Caco-2 (cell line): ENCODE results near the gene DHX32. TPM values are rescaled to one million over a fixed set of nuclear protein-coding genes. Genes with fewer than 3 reads are reported as not detected.
A peak's percentile ranks its signal among the peaks of the same experiment; 100 is the strongest.

Experiments
- BruUV-seq: library from RNA; stranded (reverse); fragments of 400-500 nt; replicated peaks from 2 replicates; lab custom pipeline; 2021; lab: Mats Ljungman, UMichigan
- CTCF ChIA-PET: fragments of 300-600 bp; sonication (Branson Sonifier 250); formaldehyde crosslinking; loops from one replicate; lab custom pipeline; 2022; ENCODE audit warnings: antibody characterized with exemption; lab: Charles Lee
- POLR2A ChIA-PET: fragments of 300-600 bp; sonication (Branson Sonifier 250); formaldehyde crosslinking; loops from one replicate; lab custom pipeline; 2022; ENCODE audit warnings: antibody characterized with exemption; lab: Charles Lee
- DNase-seq, 2 experiments: peaks; one replicate each; pipeline versions ENCODE4 v3.0.0 to v3.0.0-alpha.2; 2020 to 2022
- H3K27me3 ChIP-seq: replicated peaks from 2 replicates; pipeline ENCODE4 v1.6.0; 2011; ENCODE audit warnings: low read length; ENCODE audit not compliant: control insufficient read depth, insufficient read depth
- H3K36me3 ChIP-seq: 2 replicates; pipeline ENCODE4 v1.5.1; 2011; ENCODE audit warnings: low read length; ENCODE audit not compliant: control insufficient read depth, insufficient read depth
- H3K4me1 ChIP-seq: fragments of 250-450 bp; sonication (Bioruptor Pico); 2 replicates; pipeline ENCODE4 v1.5.1; 2020; ENCODE audit warnings: mild to moderate bottlenecking
- H3K4me3 ChIP-seq: 2 replicates; pipeline ENCODE4 v1.5.1; 2011; ENCODE audit warnings: low read depth, mild to moderate bottlenecking, control low read depth, low read length
- H3K9me3 ChIP-seq: fragments of 250-450 bp; sonication (Bioruptor Pico); 2 replicates; pipeline ENCODE4 v1.5.1; 2020; ENCODE audit warnings: mild to moderate bottlenecking, moderate library complexity
- H3K27ac Mint-ChIP-seq: one replicate; pipeline ENCODE4 v1.8.0; 2022; ENCODE audit warnings: mixed read lengths; ENCODE audit not compliant: unreplicated experiment
- H3K27me3 Mint-ChIP-seq: one replicate; pipeline ENCODE4 v1.8.0; 2022; ENCODE audit warnings: mixed read lengths; ENCODE audit not compliant: insufficient read depth, unreplicated experiment
- H3K36me3 Mint-ChIP-seq: one replicate; pipeline ENCODE4 v1.8.0; 2022; ENCODE audit warnings: mild to moderate bottlenecking, mixed read lengths; ENCODE audit not compliant: insufficient read depth, unreplicated experiment
- H3K4me1 Mint-ChIP-seq: one replicate; pipeline ENCODE4 v1.8.0; 2022; ENCODE audit warnings: low read depth, mixed read lengths; ENCODE audit not compliant: unreplicated experiment
- H3K4me3 Mint-ChIP-seq: one replicate; pipeline ENCODE4 v1.8.0; 2022; ENCODE audit warnings: mild to moderate bottlenecking, moderate library complexity, mixed read lengths; ENCODE audit not compliant: unreplicated experiment
- H3K9me3 Mint-ChIP-seq: one replicate; pipeline ENCODE4 v1.8.0; 2022; ENCODE audit warnings: mixed read lengths; ENCODE audit not compliant: unreplicated experiment
- CTCF ChIP-seq, 2 experiments: fragments of 200-600 bp in 1 of 2; IDR thresholded peaks; 1 replicate in 1 of 2; 2 replicates in 1 of 2; pipeline versions ENCODE4 v1.5.1 to v1.8.0; 2011 to 2022; ENCODE audit warnings: antibody characterized with exemption in 1 of 2, control low read depth in 1 of 2, inconsistent platforms in 1 of 2, low read depth in 1 of 2, low read length in 1 of 2, mild to moderate bottlenecking in 1 of 2, moderate library complexity in 1 of 2; ENCODE audit not compliant: insufficient read depth in 1 of 2, severe bottlenecking in 1 of 2, unreplicated experiment in 1 of 2
- intact Hi-C: fragments of 100-400 bp; cut with micrococcal nuclease; formaldehyde crosslinking; loops from one replicate; pipeline ENCODE4 v1.10.0; 2022; ENCODE audit not compliant: unreplicated experiment
- total RNA-seq: library from RNA; stranded (reverse); gene quantifications from 2 replicates; pipeline ENCODE4 v1.2.3, GENCODE V29; 2022

The DHX32 gene
- total RNA-seq, 1 experiment from 2014 or later = 25.0 TPM

GRCh38 chr10:125868372-125868975, 12.6 kb downstream of the DHX32 start:
- no peaks in the 10 kb centered on the region for H3K9me3 Mint-ChIP-seq
- no peaks in the 10 kb centered on the region for H3K36me3 ChIP-seq
- BruUV-seq = no TSS peak

GRCh38 chr10:125866421-125867029, 14.6 kb downstream of the DHX32 start:
- no peak overlapping the region for H3K4me3 ChIP-seq
- ChIA-PET POLR2A (interaction anchor here (0.5 kb wide), 1 partner anchor 40 kb away, joined by 4 read pairs; no protein-coding TSS in a partner anchor), CTCF (interaction anchor here (0.6 kb wide), 1 partner anchor 52 kb away, joined by 4 read pairs; no protein-coding TSS in a partner anchor)
- Mint-ChIP-seq H3K9me3 (no peaks in the 10 kb centered on the region), H3K36me3 (peaks cover 13% of the 10 kb centered on the region), H3K4me1 (peaks cover 6% of the 10 kb centered on the region), H3K27ac (no peak overlapping the region), H3K27me3 (no peaks in the 10 kb centered on the region), H3K4me3 (no peak overlapping the region)
- no peak for TF ChIP-seq CTCF (IDR thresholded peaks at IDR 0.05; ENCODE audit: insufficient read depth in 1 of 2, low read depth in 1 of 2, low read length in 1 of 2, severe bottlenecking in 1 of 2, unreplicated experiment in 1 of 2)
- intact Hi-C loops = loop anchor here (5.0 kb wide), 1 partner anchor 636 kb away; no protein-coding TSS in a partner anchor
- DNase-seq = no peak
- no TSS peak for BruUV-seq
- no peaks in the 10 kb centered on the region for H3K36me3 ChIP-seq
- no peaks in the 10 kb centered on the region for H3K27me3 ChIP-seq
- H3K4me1 ChIP-seq = no peaks in the 10 kb centered on the region
- no peaks in the 10 kb centered on the region; the same call in 1 of the 2 replicates for H3K9me3 ChIP-seq

More at GRCh38 chr10:125868372-125868975, 12.6 kb downstream of the DHX32 start:
- Histone ChIP-seq H3K9me3 (no peaks in the 10 kb centered on the region), H3K4me1 (no peaks in the 10 kb centered on the region), H3K4me3 (no peak overlapping the region), H3K27me3 (no peaks in the 10 kb centered on the region)
- peak; percentile 79 to 83 for TF ChIP-seq CTCF (IDR thresholded peaks at IDR 0.05; ENCODE audit: insufficient read depth in 1 of 2, low read depth in 1 of 2, low read length in 1 of 2, severe bottlenecking in 1 of 2, unreplicated experiment in 1 of 2)
- Mint-ChIP-seq H3K27ac (no peak overlapping the region), H3K4me1 (peaks cover 6% of the 10 kb centered on the region), H3K27me3 (no peaks in the 10 kb centered on the region), H3K4me3 (no peak overlapping the region), H3K36me3 (peaks cover 13% of the 10 kb centered on the region)
- peak in 1 of 2 experiments; percentile 56 for DNase-seq
- CTCF ChIA-PET = interaction anchor here (0.6 to 1.2 kb wide), 3 partner anchors 14 to 635 kb away, joined by 3 to 4 read pairs (median 3); no protein-coding TSS in a partner anchor
- intact Hi-C loops = loop anchor here (1.0 to 5.0 kb wide), 3 partner anchors 66 to 634 kb away; no protein-coding TSS in a partner anchor
- POLR2A ChIA-PET = no interaction called here

- Histone ChIP-seq H3K27me3 (no peaks in the 10 kb centered on the region), H3K4me3 (no peak overlapping the region), H3K9me3 (no peaks in the 10 kb centered on the region; the same call in 1 of the 2 replicates), H3K36me3 (no peaks in the 10 kb centered on the region), H3K4me1 (no peaks in the 10 kb centered on the region)
- Mint-ChIP-seq H3K4me1 (peaks cover 6% of the 10 kb centered on the region), H3K27me3 (no peaks in the 10 kb centered on the region), H3K4me3 (no peak overlapping the region), H3K27ac (no peak overlapping the region), H3K36me3 (peaks cover 13% of the 10 kb centered on the region), H3K9me3 (no peaks in the 10 kb centered on the region)
- CTCF ChIA-PET = no interaction called here
- BruUV-seq = no TSS peak
- POLR2A ChIA-PET = no interaction called here
- DNase-seq = no peak
- no peak for TF ChIP-seq CTCF (IDR thresholded peaks at IDR 0.05; ENCODE audit: insufficient read depth in 1 of 2, low read depth in 1 of 2, low read length in 1 of 2, severe bottlenecking in 1 of 2, unreplicated experiment in 1 of 2)
- intact Hi-C loops = loop anchor here (5.0 kb wide), 1 partner anchor 637 kb away; no protein-coding TSS in a partner anchor
Measured at GRCh38 chr10:125865120-125865519, 16.0 kb downstream of the DHX32 start.
